Measurements from ENCODE around the gene RBM12.

DNA sequence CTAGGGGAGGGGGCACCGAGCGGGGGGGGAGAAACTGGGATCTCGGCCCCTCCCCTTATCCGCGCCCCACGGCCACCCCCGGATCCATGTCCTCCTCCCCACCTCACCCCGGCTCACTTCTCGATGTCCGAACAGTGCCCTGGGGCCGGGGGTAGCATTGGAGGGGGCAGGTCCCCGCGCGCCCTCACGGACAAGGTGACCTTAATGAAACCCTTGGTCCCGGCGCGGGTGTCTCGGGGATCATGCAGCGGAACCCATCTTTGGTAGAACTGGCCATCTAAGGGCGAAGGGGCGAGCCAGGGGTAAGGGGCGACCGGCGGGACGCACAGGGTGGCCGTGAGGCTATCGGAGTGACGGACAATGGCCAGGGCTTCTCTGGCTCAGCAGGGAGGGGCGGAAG lies 62.7 kb downstream of the RBM12 start:
- no peak for TF ChIP-seq POLR2AphosphoS5 (IDR thresholded peaks at IDR 0.05)
- no peak for TF ChIP-seq EP300 (IDR thresholded peaks at IDR 0.05)
- TF ChIP-seq POLR2A (IDR thresholded peaks at IDR 0.05), result no peak

All from stomach (tissue), 4 donors.